H1 (cell line): ENCODE data around the gene ATG9B. TPM values are rescaled to one million over a fixed set of nuclear protein-coding genes. Genes with fewer than 3 reads are reported as not detected.

ENCODE experiments used
- ASH2L ChIP-seq: fragments of 200-600, 300-600 bp; sonication (generic); IDR thresholded peaks from one replicate; pipeline ENCODE4 v1.7.1; 2017; ENCODE audit warnings: low read length
- HDAC2 ChIP-seq, 2 experiments: fragments of 300-600 bp in 1 of 2; sonication (generic) in 1 of 2; IDR thresholded peaks; 2 replicates each; pipeline ENCODE4 v1.6.1; 2011 to 2012; ENCODE audit warnings: low read depth in 2 of 2, low read length in 2 of 2, mild to moderate bottlenecking in 2 of 2, moderate library complexity in 2 of 2, borderline replicate concordance in 1 of 2, inconsistent platforms in 1 of 2
- POU5F1 ChIP-seq: IDR thresholded peaks from 2 replicates; pipeline ENCODE4 v1.6.1; 2011; ENCODE audit warnings: low read depth, mild to moderate bottlenecking, low read length, moderate library complexity
- polyA plus RNA-seq, 7 experiments: library from polyadenylated mRNA; depleted of rRNA in 3 of 7; stranded (reverse) in 5 of 7; unstranded in 2 of 7; fragments of >200 nt in 5 of 7; fragments of 200-250 nt in 2 of 7; gene quantifications; 1 replicate in 5 of 7; 2 replicates in 1 of 7; 4 replicates in 1 of 7; pipeline versions ENCODE4 v1.2.1 to v1.2.3, GENCODE V29; 2011 to 2013; ENCODE audit warnings: missing spikeins in 2 of 7, mixed read lengths in 2 of 7
- total RNA-seq: library from RNA; stranded (reverse); fragmentation: NEBNext Ultra II Directional; extraction: Animal tissue kit (Norgen Biotek cat#: 25700); gene quantifications from 2 replicates; pipeline ENCODE4 v1.2.1, GENCODE V29; 2021
- TF ChIP-seq, protein P1 (sequence below), 3 experiments: IDR thresholded peaks; 1 replicate in 2 of 3; 2 replicates in 1 of 3; pipeline versions ENCODE4 v1.5.1 to v1.6.1; 2011; ENCODE audit warnings: low read length in 3 of 3, mild to moderate bottlenecking in 3 of 3, inconsistent platforms in 2 of 3, low read depth in 1 of 3, moderate library complexity in 1 of 3; ENCODE audit not compliant: insufficient read depth in 1 of 3; ENCODE audit errors: control extremely low read depth in 1 of 3

ATG9B gene
- total and polyA plus RNA-seq, 2 of the 8 experiments (the other 6 are each of a cell fraction or from before 2014, with no cell fraction given) = 1.4 to 2.3 TPM

DNA sequence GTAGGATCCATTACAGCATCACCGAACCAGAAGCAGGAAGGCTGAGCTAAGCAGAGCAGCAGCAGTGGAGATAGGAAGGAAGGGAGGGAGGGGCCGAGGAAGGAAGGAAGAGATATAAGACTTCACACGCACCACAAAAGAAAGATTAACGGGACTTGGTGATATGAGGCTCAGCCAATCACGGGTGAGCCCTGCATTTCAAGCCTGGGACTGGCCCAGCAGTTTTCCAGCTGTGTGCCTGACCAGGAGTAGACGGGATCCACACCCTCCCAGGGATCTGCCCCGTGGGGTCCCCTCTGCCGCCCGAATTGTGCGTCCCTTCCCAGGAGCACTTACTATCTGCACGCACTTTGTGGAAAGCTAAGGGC lies 16.2 kb downstream of the ATG9B start (continued):
- TF ChIP-seq HDAC2 (IDR thresholded peaks at IDR 0.05; ENCODE audit: borderline replicate concordance in 1 of 2, low read depth in 2 of 2, low read length in 2 of 2) (no peak), ASH2L (no peak), POU5F1 (no peak)
- TF ChIP-seq, protein P1, sequence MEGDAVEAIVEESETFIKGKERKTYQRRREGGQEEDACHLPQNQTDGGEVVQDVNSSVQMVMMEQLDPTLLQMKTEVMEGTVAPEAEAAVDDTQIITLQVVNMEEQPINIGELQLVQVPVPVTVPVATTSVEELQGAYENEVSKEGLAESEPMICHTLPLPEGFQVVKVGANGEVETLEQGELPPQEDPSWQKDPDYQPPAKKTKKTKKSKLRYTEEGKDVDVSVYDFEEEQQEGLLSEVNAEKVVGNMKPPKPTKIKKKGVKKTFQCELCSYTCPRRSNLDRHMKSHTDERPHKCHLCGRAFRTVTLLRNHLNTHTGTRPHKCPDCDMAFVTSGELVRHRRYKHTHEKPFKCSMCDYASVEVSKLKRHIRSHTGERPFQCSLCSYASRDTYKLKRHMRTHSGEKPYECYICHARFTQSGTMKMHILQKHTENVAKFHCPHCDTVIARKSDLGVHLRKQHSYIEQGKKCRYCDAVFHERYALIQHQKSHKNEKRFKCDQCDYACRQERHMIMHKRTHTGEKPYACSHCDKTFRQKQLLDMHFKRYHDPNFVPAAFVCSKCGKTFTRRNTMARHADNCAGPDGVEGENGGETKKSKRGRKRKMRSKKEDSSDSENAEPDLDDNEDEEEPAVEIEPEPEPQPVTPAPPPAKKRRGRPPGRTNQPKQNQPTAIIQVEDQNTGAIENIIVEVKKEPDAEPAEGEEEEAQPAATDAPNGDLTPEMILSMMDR (IDR thresholded peaks at IDR 0.05; ENCODE audit: control extremely low read depth in 1 of 3, insufficient read depth in 1 of 3, low read depth in 1 of 3, low read length in 3 of 3) = no peak
